HepG2 (cell line): ENCODE data around the gene MYD88. TPM values are rescaled to one million over a fixed set of nuclear protein-coding genes. Genes with fewer than 3 reads are reported as not detected.

Source experiments
- BCL6 ChIP-seq: IDR thresholded peaks from 2 replicates; pipeline ENCODE4 v1.6.1; 2016; ENCODE audit warnings: missing genetic modification reagents, missing compliant biosample characterization
- BRF2 ChIP-seq: sonication (generic); formaldehyde crosslinking; IDR thresholded peaks from 2 replicates; pipeline ENCODE4 v1.8.1; 2022; ENCODE audit warnings: mild to moderate bottlenecking, missing genetic modification reagents
- CBX2 ChIP-seq, 2 experiments: fragments of 200-600 bp in 1 of 2; sonication (generic); formaldehyde crosslinking in 1 of 2; IDR thresholded peaks; 2 replicates each; pipeline versions ENCODE4 v1.7.0 to v1.8.1; 2018 to 2022; ENCODE audit warnings: low read depth in 2 of 2, low read length in 1 of 2, mild to moderate bottlenecking in 1 of 2, missing genetic modification reagents in 1 of 2
- EZH2 ChIP-seq: conservative IDR thresholded peaks from 2 replicates; pipeline ENCODE4 v1.6.1; 2012; ENCODE audit warnings: mild to moderate bottlenecking, low read depth, low read length, moderate library complexity
- HOXA5 ChIP-seq: sonication (generic); formaldehyde crosslinking; IDR thresholded peaks from 2 replicates; pipeline ENCODE4 v1.4.0; 2020; ENCODE audit warnings: missing genetic modification reagents
- KLF11 ChIP-seq: IDR thresholded peaks from 2 replicates; pipeline ENCODE4 v1.6.1; 2016; ENCODE audit warnings: missing compliant biosample characterization
- KLF9 ChIP-seq: IDR thresholded peaks from 2 replicates; pipeline ENCODE4 v1.6.1; 2016; ENCODE audit warnings: low read depth
- MYPOP ChIP-seq: sonication (generic); formaldehyde crosslinking; IDR thresholded peaks from 2 replicates; pipeline ENCODE4 v1.8.1; 2023; ENCODE audit warnings: mild to moderate bottlenecking, moderate library complexity, missing genetic modification reagents
- RBAK ChIP-seq: sonication (generic); formaldehyde crosslinking; IDR thresholded peaks from 2 replicates; pipeline ENCODE4 v1.5.1; 2020; ENCODE audit warnings: mild to moderate bottlenecking, missing genetic modification reagents
- SMYD3 ChIP-seq: sonication (generic); formaldehyde crosslinking; IDR thresholded peaks from 2 replicates; pipeline ENCODE4 v1.8.1; 2023; ENCODE audit warnings: mild to moderate bottlenecking, missing genetic modification reagents
- TMF1 ChIP-seq: sonication (generic); formaldehyde crosslinking; IDR thresholded peaks from 2 replicates; pipeline ENCODE4 v1.8.1; 2022; ENCODE audit warnings: low read depth, missing genetic modification reagents
- ZBTB34 ChIP-seq: sonication (generic); formaldehyde crosslinking; IDR thresholded peaks from 2 replicates; pipeline ENCODE4 v1.8.0; 2022; ENCODE audit warnings: mild to moderate bottlenecking, missing genetic modification reagents
- ZIK1 ChIP-seq: sonication (generic); formaldehyde crosslinking; IDR thresholded peaks from 2 replicates; pipeline ENCODE4 v1.5.0; 2020; ENCODE audit warnings: mild to moderate bottlenecking, low read depth, missing genetic modification reagents, borderline replicate concordance
- ZNF20 ChIP-seq: sonication (generic); formaldehyde crosslinking; IDR thresholded peaks from 2 replicates; pipeline ENCODE4 v1.4.0; 2020; ENCODE audit warnings: mild to moderate bottlenecking, moderate library complexity, missing genetic modification reagents
- ZNF205 ChIP-seq: IDR thresholded peaks from 2 replicates; pipeline ENCODE4 v1.6.1; 2018; ENCODE audit warnings: missing biosample characterization, missing genetic modification reagents
- ZNF350 ChIP-seq: sonication (generic); formaldehyde crosslinking; IDR thresholded peaks from 2 replicates; pipeline ENCODE4 v1.4.0; 2020; ENCODE audit warnings: mild to moderate bottlenecking, low read depth, missing genetic modification reagents, borderline replicate concordance
- ZNF468 ChIP-seq: sonication (generic); formaldehyde crosslinking; IDR thresholded peaks from 2 replicates; pipeline ENCODE4 v1.8.0; 2022; ENCODE audit warnings: mild to moderate bottlenecking, moderate library complexity, missing genetic modification reagents
- ZNF549 ChIP-seq: sonication (generic); formaldehyde crosslinking; IDR thresholded peaks from 2 replicates; pipeline ENCODE4 v1.5.0; 2020; ENCODE audit warnings: missing genetic modification reagents
- ZNF558 ChIP-seq: sonication (generic); formaldehyde crosslinking; IDR thresholded peaks from 2 replicates; pipeline ENCODE4 v1.9.0; 2022; ENCODE audit warnings: mild to moderate bottlenecking, missing genetic modification reagents, borderline replicate concordance
- ZNF747 ChIP-seq: sonication (generic); formaldehyde crosslinking; IDR thresholded peaks from 2 replicates; pipeline ENCODE4 v1.8.1; 2023; ENCODE audit warnings: missing genetic modification reagents, mild to moderate bottlenecking, borderline replicate concordance
- ZNF772 ChIP-seq: sonication (generic); formaldehyde crosslinking; IDR thresholded peaks from 2 replicates; pipeline ENCODE4 v1.5.0; 2020; ENCODE audit warnings: mild to moderate bottlenecking, missing genetic modification reagents
- ZSCAN31 ChIP-seq: sonication (generic); formaldehyde crosslinking; IDR thresholded peaks from 2 replicates; pipeline ENCODE4 v1.5.0; 2020; ENCODE audit warnings: low read depth, mild to moderate bottlenecking, missing genetic modification reagents
- ZSCAN9 ChIP-seq: IDR thresholded peaks from 2 replicates; pipeline ENCODE4 v1.6.1; 2016; ENCODE audit warnings: borderline replicate concordance
- ZXDC ChIP-seq: sonication (generic); formaldehyde crosslinking; IDR thresholded peaks from 2 replicates; pipeline ENCODE4 v1.5.0; 2020; ENCODE audit warnings: mild to moderate bottlenecking, missing genetic modification reagents
- polyA plus RNA-seq, 8 experiments: library from polyadenylated mRNA; depleted of rRNA in 3 of 8; stranded (reverse) in 7 of 8; unstranded in 1 of 8; fragments of >200 nt; fragmentation: Illumina TruSeq in 4 of 8; extraction: Trizol in 4 of 8; gene quantifications; 2 replicates each; pipeline versions ENCODE4 v1.2.1 to v1.2.3, GENCODE V29; 2011 to 2016; ENCODE audit warnings: low read depth in 4 of 8, missing spikeins in 1 of 8, mixed read lengths in 1 of 8; ENCODE audit not compliant: insufficient read depth in 1 of 8
- total RNA-seq, 5 experiments: library from RNA; depleted of rRNA; stranded (reverse); fragments of >200 nt; fragmentation: Illumina TruSeq; extraction: Trizol; gene quantifications; 2 replicates each; pipeline ENCODE4 v1.2.3, GENCODE V29; 2016; ENCODE audit warnings: low read depth in 1 of 5

Gene MYD88
- total and polyA plus RNA-seq, 2 of the 13 experiments (the other 11 are each of a cell fraction or from before 2014, with no cell fraction given), result 7.6 to 32.7 TPM

- TF ChIP-seq ZSCAN31 (CRISPR knock-in tag), result 0 out of 2 replicates have a peak, but pooled peaks have one; percentile 58
- TF ChIP-seq KLF9, result no peak
- peak; percentile 86 for TF ChIP-seq ZNF772 (CRISPR knock-in tag)
- TF ChIP-seq EZH2, result no peak
- peak; percentile 72 for TF ChIP-seq MYPOP (CRISPR knock-in tag)
- TF ChIP-seq SMYD3 (CRISPR knock-in tag), result peak; percentile 80
- peak; percentile 68; the same call in 1 of the 2 replicates for TF ChIP-seq BRF2 (CRISPR knock-in tag)
- TF ChIP-seq ZIK1 (CRISPR knock-in tag), result peak; percentile 71; the same call in 1 of the 2 replicates
- TF ChIP-seq ZSCAN9 (CRISPR knock-in tag), result peak; percentile 79; the same call in 1 of the 2 replicates
- no peak for TF ChIP-seq ZNF20
- TF ChIP-seq ZNF350, result peak; percentile 67; the same call in 1 of the 2 replicates
- TF ChIP-seq ZNF558 (CRISPR knock-in tag), result no peak
- TF ChIP-seq RBAK (CRISPR knock-in tag), result no peak
- TF ChIP-seq TMF1 (CRISPR knock-in tag), result peak; percentile 66; the same call in 1 of the 2 replicates
- no peak for TF ChIP-seq ZNF549
- TF ChIP-seq HOXA5 (CRISPR knock-in tag), result peak; percentile 50; the same call in 1 of the 2 replicates
- TF ChIP-seq ZBTB34, result peak; percentile 76; the same call in 1 of the 2 replicates
- peak; percentile 83 for TF ChIP-seq BCL6 (CRISPR knock-in tag)
- peak; percentile 42; the same call in 1 of the 2 replicates for TF ChIP-seq ZNF747 (CRISPR knock-in tag)
- no peak for TF ChIP-seq ZNF468
- TF ChIP-seq ZXDC (CRISPR knock-in tag), result no peak
- TF ChIP-seq ZNF205, result peak; percentile 70
- no peak for TF ChIP-seq KLF11 (CRISPR knock-in tag)
- no peak for TF ChIP-seq CBX2 (IDR thresholded peaks at IDR 0.05; ENCODE audit: low read depth, low read length)
- TF ChIP-seq CBX2 (CRISPR knock-in tag; IDR thresholded peaks at IDR 0.05; ENCODE audit: low read depth), result no peak
Observed at GRCh38 chr3:38133557-38134405, 4.7 kb upstream of the MYD88 start (continued).
